Measurements from ENCODE around the gene MAN2C1. TPM values are rescaled to one million over a fixed set of nuclear protein-coding genes. Genes with fewer than 3 reads are reported as not detected.

MAN2C1 gene
- total and polyA plus RNA-seq, 2 experiments from 2014 or later: 53.0 to 110 TPM

GRCh38 chr15:75306188-75306587, 62.2 kb downstream of the MAN2C1 start:
- 43 to 49% methylated on average over 3 of the region's 3 CpGs for WGBS, 2 experiments (ENCODE audit: low coverage in 1 of 2, low lambda C conversion rate in 2 of 2, missing lambda C conversion rate in 2 of 2)
- Histone ChIP-seq H3K4me3 (no peak overlapping the region), H3K9me2 (ENCODE audit: insufficient read depth) (no peaks in the 10 kb centered on the region), H3K9me3 (ENCODE audit: low read depth) (no peaks in the 10 kb centered on the region), H3K27me3 (replicated peaks; ENCODE audit: insufficient read depth) (peaks cover 46% of the 10 kb centered on the region), H3F3A (ENCODE audit: insufficient read depth) (no peaks in the 10 kb centered on the region), H4K20me1 (ENCODE audit: insufficient read depth) (no peaks in the 10 kb centered on the region), H3K9ac (no peak overlapping the region), H3K4me2 (ENCODE audit: unreplicated experiment) (no peak overlapping the region), H3K36me3 (ENCODE audit: low read depth) (no peaks in the 10 kb centered on the region), H2AFZ (no peak overlapping the region), H3K4me1 (ENCODE audit: insufficient read depth) (no peaks in the 10 kb centered on the region), H3K27ac (no peak overlapping the region), H3K79me2 (ENCODE audit: insufficient read depth) (no peaks in the 10 kb centered on the region)
- no peak for TF ChIP-seq EZH2 (IDR thresholded peaks at IDR 0.05; ENCODE audit: insufficient read depth, poor library complexity, severe bottlenecking)
- no peak for TF ChIP-seq EZH2phosphoT487 (IDR thresholded peaks at IDR 0.05; ENCODE audit: insufficient read depth, low read depth)
- no peak for DNase-seq
- in situ Hi-C loops (cut with MboI): no loop called here

MicroRNAs within 50 kb of the gene (microRNA counts, 767-probe panel; counts per million panel counts)
- 447 counts per million, percentile 86 among the panel's probes with 10 or more counts for microRNA hsa-miR-631

Small RNA genes lying within 50 kb of the gene (microRNA-seq; reads per million reads assigned to microRNA genes)
- not detected for gene MIR631 (ENCODE audit: borderline number of aligned reads)

Other genes with a start within 250 kb of the MAN2C1 start
- gene C15orf39, start 166.7 kb downstream of the MAN2C1 start, total RNA-seq (2014; rRNA removed; shearing (Covaris generic)): 8.1 and 12.5 TPM in 2 replicates
- 4.7 and 5.1 TPM in 2 replicates for gene C15orf39, start 166.7 kb downstream of the MAN2C1 start, polyA plus RNA-seq (2016; fragmentation: Nextera tagmentation; extraction: Ambion mirVana)
- gene GOLGA6C, start 110.3 kb downstream of the MAN2C1 start, total RNA-seq (2014; rRNA removed; shearing (Covaris generic)): not detected in 2 replicates
- gene GOLGA6C, start 110.3 kb downstream of the MAN2C1 start, polyA plus RNA-seq (2016; fragmentation: Nextera tagmentation; extraction: Ambion mirVana): not detected in 2 replicates
- not detected in 2 replicates for gene GOLGA6D, start 85.8 kb downstream of the MAN2C1 start, total RNA-seq (2014; rRNA removed; shearing (Covaris generic))
- gene GOLGA6D, start 85.8 kb downstream of the MAN2C1 start, polyA plus RNA-seq (2016; fragmentation: Nextera tagmentation; extraction: Ambion mirVana): not detected in 2 replicates
- gene COMMD4, start 32.5 kb downstream of the MAN2C1 start, total RNA-seq (2014; rRNA removed; shearing (Covaris generic)): 82.0 and 96.5 TPM in 2 replicates
- 80.9 and 82.5 TPM in 2 replicates for gene COMMD4, start 32.5 kb downstream of the MAN2C1 start, polyA plus RNA-seq (2016; fragmentation: Nextera tagmentation; extraction: Ambion mirVana)
- 2.9 and 15.9 TPM in 2 replicates for gene NEIL1, start 21.6 kb downstream of the MAN2C1 start, total RNA-seq (2014; rRNA removed; shearing (Covaris generic))
- gene NEIL1, start 21.6 kb downstream of the MAN2C1 start, polyA plus RNA-seq (2016; fragmentation: Nextera tagmentation; extraction: Ambion mirVana): 2.6 and 3.9 TPM in 2 replicates
- gene SIN3A, start 83.1 kb upstream of the MAN2C1 start, total RNA-seq (2014; rRNA removed; shearing (Covaris generic)): 27.7 and 34.8 TPM in 2 replicates
- 11.7 and 13.9 TPM in 2 replicates for gene SIN3A, start 83.1 kb upstream of the MAN2C1 start, polyA plus RNA-seq (2016; fragmentation: Nextera tagmentation; extraction: Ambion mirVana)
- gene PTPN9, start 210.7 kb upstream of the MAN2C1 start, total RNA-seq (2014; rRNA removed; shearing (Covaris generic)): 28.8 and 30.6 TPM in 2 replicates
- 17.6 and 19.9 TPM in 2 replicates for gene PTPN9, start 210.7 kb upstream of the MAN2C1 start, polyA plus RNA-seq (2016; fragmentation: Nextera tagmentation; extraction: Ambion mirVana)

Measured in GM23248 (cell line).